ENCODE data around the gene SCNN1B. TPM values are rescaled to one million over a fixed set of nuclear protein-coding genes. Genes with fewer than 3 reads are reported as not detected.

The SCNN1B gene
- total RNA-seq, 2 experiments from 2014 or later = not detected

DNA sequence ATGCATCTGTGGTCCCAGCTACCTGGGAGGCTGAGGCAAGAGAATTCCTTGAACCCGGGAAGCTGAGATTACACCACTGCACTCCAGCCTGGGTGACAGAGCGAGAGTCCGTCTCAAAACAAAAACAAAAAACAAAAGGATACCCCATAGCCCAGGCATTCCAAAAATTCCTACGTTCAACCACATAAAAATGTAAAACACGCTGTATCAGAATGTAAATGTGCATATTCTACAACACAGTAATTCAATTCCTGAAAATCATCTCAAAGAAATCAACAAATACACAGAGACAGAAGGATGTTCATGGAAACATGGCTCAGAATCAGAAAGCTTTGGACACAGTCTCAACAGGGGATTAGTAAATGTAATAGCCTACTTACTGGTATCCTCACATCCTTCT, 117.9 kb downstream of the SCNN1B start:
- peaks cover 51% of the 10 kb centered on the region for H3K36me3 ChIP-seq (ENCODE audit: insufficient read depth, low read length)
- no peaks in the 10 kb centered on the region for H3K4me1 ChIP-seq (ENCODE audit: insufficient read depth, low read length)
- DNase-seq (no peak), ATAC-seq (ENCODE audit: poor library complexity) (no peak)
- no peaks in the 10 kb centered on the region for H3K9me3 ChIP-seq (ENCODE audit: control insufficient read depth in 1 of 2, insufficient read depth in 1 of 2, low read length in 2 of 2)
- H3K27me3 Mint-ChIP-seq = no peaks in the 10 kb centered on the region
- H3K27ac Mint-ChIP-seq = no peak overlapping the region
- H3K9me3 Mint-ChIP-seq = no peaks in the 10 kb centered on the region
- H3K4me3 ChIP-seq (ENCODE audit: low read length) = no peak overlapping the region
- no peak overlapping the region for H3K27ac ChIP-seq (ENCODE audit: low read depth in 1 of 2, low read length in 2 of 2)
- TF ChIP-seq, protein P1, sequence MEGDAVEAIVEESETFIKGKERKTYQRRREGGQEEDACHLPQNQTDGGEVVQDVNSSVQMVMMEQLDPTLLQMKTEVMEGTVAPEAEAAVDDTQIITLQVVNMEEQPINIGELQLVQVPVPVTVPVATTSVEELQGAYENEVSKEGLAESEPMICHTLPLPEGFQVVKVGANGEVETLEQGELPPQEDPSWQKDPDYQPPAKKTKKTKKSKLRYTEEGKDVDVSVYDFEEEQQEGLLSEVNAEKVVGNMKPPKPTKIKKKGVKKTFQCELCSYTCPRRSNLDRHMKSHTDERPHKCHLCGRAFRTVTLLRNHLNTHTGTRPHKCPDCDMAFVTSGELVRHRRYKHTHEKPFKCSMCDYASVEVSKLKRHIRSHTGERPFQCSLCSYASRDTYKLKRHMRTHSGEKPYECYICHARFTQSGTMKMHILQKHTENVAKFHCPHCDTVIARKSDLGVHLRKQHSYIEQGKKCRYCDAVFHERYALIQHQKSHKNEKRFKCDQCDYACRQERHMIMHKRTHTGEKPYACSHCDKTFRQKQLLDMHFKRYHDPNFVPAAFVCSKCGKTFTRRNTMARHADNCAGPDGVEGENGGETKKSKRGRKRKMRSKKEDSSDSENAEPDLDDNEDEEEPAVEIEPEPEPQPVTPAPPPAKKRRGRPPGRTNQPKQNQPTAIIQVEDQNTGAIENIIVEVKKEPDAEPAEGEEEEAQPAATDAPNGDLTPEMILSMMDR (IDR thresholded peaks at IDR 0.05) = no peak
- POLR2A ChIA-PET = no interaction called here
- peaks cover 65% of the 10 kb centered on the region for H3K36me3 Mint-ChIP-seq (ENCODE audit: low read depth)
- no peaks in the 10 kb centered on the region for H3K4me1 Mint-ChIP-seq (ENCODE audit: low read depth)
- no peak overlapping the region for H3K4me3 Mint-ChIP-seq
- H3K27me3 ChIP-seq (ENCODE audit: control insufficient read depth in 1 of 2, insufficient read depth in 2 of 2, low read length in 2 of 2) = no peaks in the 10 kb centered on the region
- intact Hi-C loops (cut with DNase I, micrococcal nuclease) = no loop called here
- CTCF ChIA-PET = interaction anchor here (1.0 kb wide), 1 partner anchor 16 kb away, joined by 3 read pairs; no protein-coding TSS in a partner anchor

DNA sequence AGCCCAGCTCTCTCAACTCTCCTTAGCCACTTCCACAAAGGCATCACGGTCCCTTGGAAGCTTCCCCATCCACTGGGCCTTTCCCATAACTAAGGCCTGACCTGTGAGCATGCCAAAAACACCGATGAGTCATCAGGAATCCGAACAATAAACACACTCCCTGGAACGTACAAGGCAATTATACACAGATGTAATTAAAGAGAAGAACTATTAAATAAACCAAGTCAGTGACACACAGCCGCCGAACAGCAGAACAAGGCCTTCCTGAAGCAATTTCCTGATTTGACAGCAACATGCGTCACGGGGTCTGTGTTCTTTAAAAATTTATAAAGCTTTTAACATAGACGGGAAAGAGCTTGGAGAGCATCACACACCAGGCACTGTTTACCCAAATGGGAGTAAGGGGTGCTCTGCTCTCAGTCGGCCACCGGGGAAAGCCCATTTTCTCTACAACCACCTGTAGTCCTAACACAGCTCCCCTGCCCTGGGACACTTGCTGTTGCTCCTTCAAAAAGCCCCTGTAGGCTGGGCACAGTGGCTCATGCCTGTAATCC, 121.5 kb downstream of the SCNN1B start:
- H3K9me3 ChIP-seq (ENCODE audit: control insufficient read depth in 1 of 2, insufficient read depth in 1 of 2, low read length in 2 of 2) = no peaks in the 10 kb centered on the region
- DNase-seq = no peak
- peaks cover 31% of the 10 kb centered on the region for H3K36me3 ChIP-seq (ENCODE audit: insufficient read depth, low read length)
- H3K4me1 Mint-ChIP-seq (ENCODE audit: low read depth) = no peaks in the 10 kb centered on the region
- H3K4me3 Mint-ChIP-seq = no peak overlapping the region
- no peaks in the 10 kb centered on the region for H3K9me3 Mint-ChIP-seq
- ChIA-PET POLR2A (no interaction called here), CTCF (no interaction called here)
- no peaks in the 10 kb centered on the region for H3K27me3 ChIP-seq (ENCODE audit: control insufficient read depth in 1 of 2, insufficient read depth in 2 of 2, low read length in 2 of 2)
- H3K4me3 ChIP-seq (ENCODE audit: low read length) = no peak overlapping the region
- no peak overlapping the region for H3K27ac Mint-ChIP-seq
- no peak for ATAC-seq (ENCODE audit: poor library complexity)
- TF ChIP-seq, protein P1 (IDR thresholded peaks at IDR 0.05) = no peak
- intact Hi-C loops (cut with DNase I, micrococcal nuclease) = no loop called here
- peaks cover 49% of the 10 kb centered on the region for H3K36me3 Mint-ChIP-seq (ENCODE audit: low read depth)
- H3K27me3 Mint-ChIP-seq = no peaks in the 10 kb centered on the region
- no peak overlapping the region for H3K27ac ChIP-seq (ENCODE audit: low read depth in 1 of 2, low read length in 2 of 2)
- H3K4me1 ChIP-seq (ENCODE audit: insufficient read depth, low read length) = no peaks in the 10 kb centered on the region

DNA sequence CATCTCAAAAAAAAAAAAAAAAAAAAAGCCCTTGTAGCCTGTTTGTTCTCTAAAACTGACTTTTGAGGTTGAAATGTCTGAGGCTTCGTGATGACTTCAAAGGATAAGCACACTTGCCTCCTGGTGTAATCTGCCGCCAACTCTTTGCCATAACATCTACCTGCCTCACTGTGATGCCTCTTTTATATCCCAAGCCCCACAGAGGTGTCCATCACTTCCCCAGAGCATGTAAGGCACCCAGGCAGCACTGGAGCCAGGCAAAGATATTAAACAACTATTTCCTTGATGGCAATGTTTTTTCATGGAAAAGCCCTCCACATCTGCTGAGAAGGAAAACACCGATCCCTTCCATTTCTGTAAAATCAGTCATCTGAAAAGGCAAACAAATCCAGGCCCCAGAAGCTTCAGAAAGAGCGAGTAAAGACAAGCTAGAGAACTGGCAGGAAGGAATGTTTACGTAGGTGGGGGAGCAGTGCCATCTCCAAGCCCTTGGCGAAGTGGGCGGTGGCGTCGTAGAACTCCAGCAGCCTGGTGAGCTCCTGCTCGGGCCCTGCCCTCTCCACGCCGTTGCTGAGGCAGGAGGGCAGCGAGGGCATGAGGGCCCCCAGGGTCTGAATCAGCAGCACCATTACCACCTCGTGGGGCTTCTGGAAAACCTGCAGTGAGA, 122.3 kb downstream of the SCNN1B start:
- Histone ChIP-seq H3K36me3 (ENCODE audit: insufficient read depth, low read length) (peaks cover 30% of the 10 kb centered on the region), H3K27me3 (ENCODE audit: control insufficient read depth in 1 of 2, insufficient read depth in 2 of 2, low read length in 2 of 2) (no peaks in the 10 kb centered on the region), H3K4me3 (ENCODE audit: low read length) (no peak overlapping the region), H3K4me1 (ENCODE audit: insufficient read depth, low read length) (no peaks in the 10 kb centered on the region), H3K9me3 (ENCODE audit: control insufficient read depth in 1 of 2, insufficient read depth in 1 of 2, low read length in 2 of 2) (no peaks in the 10 kb centered on the region), H3K27ac (ENCODE audit: low read depth in 1 of 2, low read length in 2 of 2) (no peak overlapping the region)
- Mint-ChIP-seq H3K27me3 (no peaks in the 10 kb centered on the region), H3K9me3 (no peaks in the 10 kb centered on the region), H3K36me3 (ENCODE audit: low read depth) (peaks cover 51% of the 10 kb centered on the region), H3K27ac (no peak overlapping the region), H3K4me1 (ENCODE audit: low read depth) (no peaks in the 10 kb centered on the region), H3K4me3 (no peak overlapping the region)
- no peak for ATAC-seq (ENCODE audit: poor library complexity)
- TF ChIP-seq, protein P1 (IDR thresholded peaks at IDR 0.05) = no peak
- CTCF ChIA-PET = no interaction called here
- POLR2A ChIA-PET = no interaction called here
- DNase-seq = no peak
- intact Hi-C loops (cut with DNase I, micrococcal nuclease) = no loop called here
